GM19452 (cell line): ENCODE measurements around the gene UCHL5.
"Not testable (repeated sequence)": the region's sequence is repeated elsewhere in the genome, so short reads cannot be mapped to it uniquely, and the experiment has no call there.

Experiments used
- ATAC-seq: cut with Tn5 transposase; IDR thresholded peaks from one replicate; pipeline ENCODE4 v1.9.1; 2021; ENCODE audit not compliant: unreplicated experiment

Gene UCHL5

DNA sequence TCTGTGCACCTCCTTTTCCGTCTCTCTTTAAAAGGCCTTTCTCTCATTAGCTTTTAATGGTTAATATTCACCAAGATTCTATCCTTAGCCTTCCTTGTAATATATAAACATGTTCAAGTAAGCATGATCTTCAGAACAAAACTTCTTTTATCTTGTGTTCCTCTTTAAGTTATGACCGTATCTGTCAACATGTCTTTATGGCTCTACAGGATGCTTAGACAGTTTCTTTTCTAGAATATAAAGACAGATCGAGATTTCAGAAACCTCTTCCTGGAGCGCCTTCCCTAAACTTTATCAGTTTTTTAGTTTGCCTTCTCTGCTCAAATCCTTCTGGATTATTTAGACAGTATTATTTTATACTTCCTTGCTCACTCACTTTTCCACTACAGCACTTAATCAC lies 7.4 kb upstream of the UCHL5 start:
- no peak for ATAC-seq

- no peak for ATAC-seq
Observed at GRCh38 chr1:193065954-193066353, 6.8 kb upstream of the UCHL5 start.

GRCh38 chr1:193062698-193063463 lies 3.7 kb upstream of the UCHL5 start:
- ATAC-seq: no peak

DNA sequence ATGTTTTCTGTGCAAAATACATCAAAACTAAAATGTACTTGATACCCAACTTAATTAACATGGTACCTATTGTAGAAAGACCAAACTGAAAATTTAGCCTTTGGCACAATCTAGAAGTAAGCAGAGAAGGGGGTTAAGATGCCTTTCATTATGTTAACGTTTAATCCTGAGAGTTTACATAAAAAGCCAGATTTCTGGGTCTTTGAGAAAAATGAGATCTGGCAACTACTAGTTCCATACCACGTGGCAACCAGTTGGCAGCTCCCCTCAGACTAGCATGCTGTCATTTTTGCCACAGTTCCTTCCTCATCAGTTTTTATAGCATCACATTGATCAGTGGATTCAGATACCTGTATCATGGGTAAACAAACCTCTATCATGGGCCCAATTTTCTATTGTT lies 1.8 kb upstream of the UCHL5 start:
- ATAC-seq: no peak

GRCh38 chr1:193060406-193060805 lies 1.2 kb upstream of the UCHL5 start:
- no peak for ATAC-seq

GRCh38 chr1:193060115-193060403 lies 899 bp upstream of the UCHL5 start:
- no peak for ATAC-seq

DNA sequence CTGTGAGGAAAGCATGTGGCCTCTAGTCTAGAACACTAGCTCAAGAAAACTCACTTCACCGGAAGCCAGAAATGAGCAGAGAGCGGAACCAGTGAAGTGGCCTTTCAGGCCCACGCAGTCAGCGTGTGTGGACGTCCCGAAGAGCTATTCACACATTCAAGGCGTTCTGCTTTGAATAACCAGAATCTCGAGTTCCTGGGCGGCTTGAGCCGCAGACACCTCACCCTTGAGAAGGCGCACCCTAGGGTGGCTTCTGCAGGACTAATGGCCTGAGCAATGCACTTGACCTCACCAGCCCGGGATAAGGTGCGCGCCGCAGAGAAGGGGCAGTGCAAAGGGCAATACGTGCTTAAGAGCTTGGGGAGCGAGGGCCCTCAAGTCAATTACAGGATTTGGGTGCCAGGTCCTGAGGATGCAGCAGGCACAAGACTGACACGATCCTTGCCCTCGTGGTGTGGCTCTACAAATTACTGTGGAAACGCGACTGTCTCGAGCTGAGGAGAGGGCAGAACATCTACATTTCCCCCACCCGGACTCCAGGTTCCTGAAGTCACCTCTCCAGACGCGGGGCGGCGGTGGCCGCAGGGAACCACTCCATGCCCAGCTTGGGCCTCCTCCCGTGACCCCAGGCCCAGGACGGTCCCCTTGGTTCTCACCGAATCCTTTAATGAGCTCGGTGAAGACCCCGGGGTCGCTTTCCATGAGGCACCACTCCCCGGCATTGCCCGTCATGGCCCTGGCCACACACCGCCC lies 455 bp downstream of the UCHL5 start:
- peak; percentile 55 for ATAC-seq

GRCh38 chr1:193054169-193054675 lies 4.9 kb downstream of the UCHL5 start:
- no peak for ATAC-seq

- not testable (repeated sequence) for ATAC-seq
Observed at GRCh38 chr1:193048913-193049312, 10.2 kb downstream of the UCHL5 start.

DNA sequence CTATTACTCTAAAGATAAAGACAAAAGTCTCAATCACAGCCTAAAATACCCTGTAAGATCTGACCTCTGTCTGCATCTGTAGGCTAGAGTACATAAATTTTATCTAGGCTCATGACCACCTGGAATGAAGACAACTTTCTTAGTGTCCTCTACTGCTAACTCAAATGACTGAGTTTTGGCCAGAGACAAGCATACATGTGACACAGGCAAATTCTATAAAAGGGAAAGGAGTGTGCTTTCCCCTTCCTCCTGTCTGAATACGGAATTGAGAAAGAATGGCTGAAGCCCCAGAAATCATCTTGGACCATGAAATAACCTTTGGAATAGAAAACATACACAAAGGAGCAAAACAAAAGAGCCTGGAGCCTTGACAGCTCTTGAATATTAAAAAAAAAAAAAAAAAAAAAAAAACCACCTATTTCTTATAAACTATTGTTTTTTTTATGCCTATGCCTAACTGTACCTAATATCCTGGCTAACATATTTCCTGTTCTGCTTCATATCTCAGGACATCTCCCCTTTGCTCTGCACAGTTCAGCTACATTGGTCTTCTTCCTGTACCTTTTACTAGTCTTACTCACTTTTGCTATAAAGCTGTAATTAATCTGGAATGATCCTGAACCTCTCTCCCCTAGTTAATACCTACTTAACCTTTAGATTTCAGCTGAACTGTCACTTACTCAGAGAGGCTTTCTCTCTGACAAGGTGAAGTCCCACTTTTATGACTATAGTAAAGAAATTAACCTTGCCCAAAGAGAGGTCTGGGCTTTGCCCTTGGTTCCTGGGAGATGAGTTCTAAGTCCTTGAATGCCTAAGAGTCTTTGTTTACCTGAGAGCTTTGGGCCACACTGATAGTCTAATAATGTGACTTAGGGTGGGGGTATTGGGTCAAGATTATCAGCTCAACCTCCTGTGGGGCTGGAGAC lies 16.1 kb downstream of the UCHL5 start:
- no peak for ATAC-seq

DNA sequence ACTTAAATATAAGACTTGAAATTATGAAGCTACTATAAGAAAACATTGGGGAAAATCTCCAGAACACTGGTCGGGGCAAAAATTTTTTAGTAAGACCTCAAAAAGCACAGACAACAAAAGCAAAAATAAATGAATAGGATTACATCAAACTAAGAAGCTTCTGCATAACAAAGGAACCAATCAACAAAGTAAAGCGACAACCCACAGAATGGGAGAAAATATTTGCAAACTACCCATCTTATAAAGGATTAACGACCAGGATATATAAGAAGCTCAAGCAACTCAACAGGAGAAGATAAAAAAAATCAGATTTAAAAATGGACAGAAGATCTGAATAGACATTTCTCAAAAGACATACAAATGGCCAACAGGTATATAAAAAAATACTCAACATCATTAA lies 19.1 kb downstream of the UCHL5 start:
- no peak for ATAC-seq

DNA sequence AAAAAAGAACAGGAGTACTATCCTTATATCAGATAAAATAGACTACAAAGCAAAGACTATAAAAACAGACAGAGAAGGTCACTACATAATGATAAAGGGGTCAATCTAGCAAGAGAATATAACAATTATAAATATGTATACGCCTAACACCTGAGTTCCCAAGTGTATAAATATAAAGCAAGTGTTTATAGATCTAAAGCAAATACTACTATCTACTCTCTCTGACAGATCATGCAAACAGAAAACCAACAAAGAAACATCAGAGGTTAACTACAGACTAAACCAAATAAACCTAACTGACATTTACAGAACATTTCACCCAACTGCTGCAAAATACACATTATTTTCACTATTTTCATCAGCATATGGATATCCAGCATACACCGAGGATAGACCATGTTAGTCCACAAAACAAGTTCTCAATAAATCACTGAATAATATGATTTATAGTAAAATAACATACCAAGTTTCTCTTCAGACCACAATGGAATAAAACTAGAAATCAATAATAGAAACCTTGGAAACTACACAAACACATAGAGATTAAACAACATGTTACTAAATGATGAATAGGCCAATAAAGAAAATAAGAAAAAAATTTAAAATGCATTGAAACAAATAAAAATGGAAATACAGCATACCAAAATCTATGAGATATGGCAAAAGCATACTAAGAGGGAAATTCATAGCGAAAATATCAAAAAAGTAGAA lies 22.7 kb downstream of the UCHL5 start:
- no peak for ATAC-seq

- ATAC-seq: no peak
Observed at GRCh38 chr1:193033610-193034009, 25.6 kb downstream of the UCHL5 start.

GRCh38 chr1:193032643-193033427 lies 26.3 kb downstream of the UCHL5 start:
- ATAC-seq: not testable (repeated sequence)

- no peak for ATAC-seq
Observed at GRCh38 chr1:193031431-193031830, 27.7 kb downstream of the UCHL5 start.

DNA sequence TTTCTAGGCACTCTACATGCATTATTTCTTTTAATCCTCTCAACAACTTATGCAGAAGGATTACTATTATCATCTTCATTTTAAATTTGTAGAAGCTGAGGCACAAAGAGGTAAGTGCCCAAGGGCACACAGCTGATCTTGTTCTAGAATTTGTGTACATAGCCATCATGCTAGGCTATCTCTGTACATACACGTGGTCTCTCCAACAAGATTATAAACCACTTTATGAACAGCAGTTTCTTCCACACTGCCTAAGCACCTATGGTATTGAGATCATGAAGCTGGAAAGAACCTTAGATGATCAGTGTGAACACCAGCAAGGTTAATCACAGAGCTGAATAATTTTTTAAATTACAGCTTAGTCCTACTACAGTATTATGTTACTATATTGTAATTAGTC lies 28.9 kb downstream of the UCHL5 start:
- ATAC-seq: no peak

DNA sequence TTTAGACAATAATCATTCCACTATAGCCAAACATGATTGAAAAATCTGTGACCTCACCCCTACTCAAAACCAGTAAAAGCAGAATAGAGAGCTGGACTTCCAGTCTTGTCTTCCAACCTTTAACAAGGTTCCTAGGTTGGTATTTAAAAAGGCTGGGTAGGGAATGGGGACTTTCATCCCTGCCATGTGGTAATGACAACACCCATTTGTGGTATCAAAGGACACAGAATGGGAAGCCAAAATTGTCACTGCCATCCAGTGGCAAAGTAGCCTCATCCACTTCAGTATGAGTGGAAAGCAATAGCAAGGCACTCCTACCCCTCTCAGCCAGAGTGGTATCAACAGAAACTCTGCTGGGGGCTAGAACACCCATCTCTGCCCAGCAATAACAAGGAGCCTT lies 33.9 kb downstream of the UCHL5 start:
- no peak for ATAC-seq

GRCh38 chr1:193019442-193020026 lies 39.6 kb downstream of the UCHL5 start:
- no peak for ATAC-seq

DNA sequence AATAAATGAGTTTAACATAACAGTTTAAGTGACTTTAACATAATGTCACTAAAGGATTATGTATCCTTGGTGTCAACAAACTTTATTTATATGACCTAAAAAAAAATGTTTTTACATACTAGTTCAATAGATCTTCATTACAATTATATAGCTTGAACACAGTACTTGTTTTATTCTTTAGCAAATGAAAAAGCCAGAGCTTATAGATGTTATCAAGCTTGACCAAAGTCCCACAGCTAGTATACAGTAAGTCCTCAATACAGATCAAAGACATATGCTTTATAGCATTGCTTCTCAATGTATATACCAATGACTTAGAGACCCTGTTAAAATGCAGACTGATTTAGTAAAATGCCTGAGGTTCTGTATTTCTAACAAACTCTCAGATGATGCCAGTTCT lies 42.4 kb downstream of the UCHL5 start:
- ATAC-seq: no peak

GRCh38 chr1:193014400-193014799 lies 44.8 kb downstream of the UCHL5 start:
- ATAC-seq: no peak
